ENCODE data around the gene PCNX2.

PCNX2 gene

DNA sequence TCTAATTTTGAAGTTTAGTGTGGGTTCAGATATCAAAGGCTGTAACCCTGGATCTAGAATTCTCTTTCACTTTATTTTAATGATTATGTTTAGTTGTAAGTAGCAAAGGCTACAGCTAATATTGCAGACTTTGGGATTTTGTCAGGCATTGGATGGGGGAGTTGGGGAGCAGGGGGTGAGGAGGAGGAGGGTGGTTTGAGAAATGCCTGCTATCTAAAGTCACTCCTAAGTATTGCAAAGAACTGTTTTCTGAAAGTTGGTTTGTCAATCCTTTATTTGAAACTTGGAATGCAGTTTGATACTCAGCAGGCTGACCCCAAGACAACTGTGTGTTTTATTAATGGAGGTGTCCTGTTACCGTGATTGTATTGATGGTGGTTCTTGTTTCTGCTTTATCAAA lies 343.9 kb downstream of the PCNX2 start:
- DNase-seq (ENCODE audit: insufficient read length, low spot score) (no peak), FAIRE-seq (no peak)
- no peak for TF ChIP-seq POLR2A (IDR thresholded peaks at IDR 0.05; ENCODE audit: low read depth, low read length)

DNA sequence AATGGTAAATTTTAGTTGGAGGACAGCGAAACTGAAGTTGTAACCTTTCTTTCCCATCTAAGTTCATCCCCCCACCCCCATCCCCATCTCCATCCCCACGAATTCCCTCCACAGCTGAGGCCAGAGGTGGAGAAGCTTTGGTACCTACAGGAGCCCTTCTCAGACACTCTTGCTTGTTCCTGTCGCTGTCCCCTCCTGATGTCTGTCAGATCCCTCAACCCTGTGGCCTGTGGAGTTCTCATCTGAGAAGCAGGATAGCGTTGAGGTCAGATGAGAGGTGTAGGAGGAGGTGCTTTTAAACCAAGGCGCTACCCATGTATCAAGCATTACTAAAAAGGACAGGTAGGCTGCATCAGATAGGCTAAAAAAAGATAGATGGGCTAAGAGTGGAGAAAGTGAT lies 344.3 kb downstream of the PCNX2 start:
- no peak for TF ChIP-seq POLR2A (IDR thresholded peaks at IDR 0.05; ENCODE audit: low read depth, low read length)
- no peak for FAIRE-seq
- DNase-seq (ENCODE audit: insufficient read length, low spot score) = peak; percentile 15

DNA sequence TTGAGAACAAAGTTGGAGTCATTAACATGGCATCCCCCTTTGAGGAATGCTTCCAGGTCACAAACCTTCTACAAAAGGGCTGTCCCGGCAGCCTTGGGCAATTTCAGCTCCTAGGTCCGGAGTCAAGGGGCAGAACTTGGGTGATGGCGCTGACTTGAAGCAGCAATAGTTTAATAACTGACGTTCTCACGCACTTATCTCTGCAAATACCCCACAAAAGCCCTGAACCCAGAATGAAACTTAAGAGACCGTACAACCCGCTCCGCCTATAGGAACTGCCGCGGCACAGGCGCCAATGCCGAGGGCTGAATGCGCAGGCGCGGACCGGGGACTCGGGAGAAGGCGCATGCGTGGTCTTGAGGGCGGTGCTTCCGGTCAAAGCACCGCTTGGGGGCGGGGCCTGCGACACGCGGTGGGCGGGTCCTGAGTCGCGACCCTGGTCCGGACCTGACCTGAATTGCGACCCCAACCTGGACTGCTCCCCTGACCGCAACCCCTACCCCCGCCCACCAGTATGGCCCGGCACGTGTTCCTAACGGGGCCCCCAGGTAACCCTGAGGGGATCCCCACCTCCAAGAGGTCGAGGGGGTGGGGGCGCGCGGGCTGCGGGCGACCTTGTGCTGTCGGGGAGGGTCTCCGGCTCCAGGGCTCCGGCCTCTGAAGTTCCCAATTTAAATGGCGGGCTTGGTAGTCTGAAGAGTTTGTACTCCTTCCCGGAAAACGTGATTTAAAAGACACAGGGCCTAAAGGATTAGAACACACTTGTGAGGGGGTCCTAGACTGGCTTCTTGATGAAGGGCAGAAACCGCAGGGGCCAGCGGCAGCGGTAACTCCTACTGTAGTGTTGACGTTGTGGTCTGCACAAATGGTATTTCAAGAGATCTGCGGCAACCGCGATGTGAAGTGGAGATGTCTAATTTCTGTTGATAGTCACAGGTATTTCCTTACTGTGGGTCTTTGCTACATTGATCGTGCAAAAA lies 345.0 kb downstream of the PCNX2 start, which contains the start of gene NTPCR:
TSS of gene NTPCR (plus strand) at position 415 of the 980 bp plus-strand sequence. CDS start at position 515, 100 bp downstream.
- DNase-seq (ENCODE audit: insufficient read length, low spot score) (peak; percentile 84), FAIRE-seq (peak; percentile 41)
- TF ChIP-seq POLR2A (IDR thresholded peaks at IDR 0.05; ENCODE audit: low read depth, low read length) = peak; percentile 73

DNA sequence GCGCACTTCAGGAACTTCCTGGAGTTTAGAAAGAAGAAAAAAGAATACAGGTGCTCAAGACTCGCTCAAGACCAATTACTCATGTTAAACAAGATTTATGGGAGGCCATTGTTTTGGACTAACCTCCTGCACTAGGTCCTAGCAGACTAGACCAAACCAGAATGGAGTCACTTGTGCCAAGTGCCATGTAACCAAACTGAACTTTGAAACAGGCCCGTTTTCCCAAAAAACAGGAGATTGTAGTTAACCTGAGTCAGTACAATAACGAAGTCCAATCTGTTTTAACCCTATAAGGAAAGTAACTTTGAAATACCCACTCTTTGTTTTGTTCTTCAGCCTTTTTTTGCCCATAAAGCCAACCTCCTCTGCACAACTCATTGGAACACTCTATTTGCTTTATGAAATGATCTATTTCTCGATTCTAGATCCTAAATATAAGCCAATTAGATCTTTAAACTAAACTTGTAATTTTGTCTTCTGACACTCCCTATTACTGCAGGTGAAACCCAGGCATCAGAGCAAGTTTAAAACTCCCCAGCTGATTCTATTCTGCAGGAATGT lies 345.8 kb downstream of the PCNX2 start:
- FAIRE-seq (no peak), DNase-seq (ENCODE audit: insufficient read length, low spot score) (no peak)
- no peak for TF ChIP-seq POLR2A (IDR thresholded peaks at IDR 0.05; ENCODE audit: low read depth, low read length)

DNA sequence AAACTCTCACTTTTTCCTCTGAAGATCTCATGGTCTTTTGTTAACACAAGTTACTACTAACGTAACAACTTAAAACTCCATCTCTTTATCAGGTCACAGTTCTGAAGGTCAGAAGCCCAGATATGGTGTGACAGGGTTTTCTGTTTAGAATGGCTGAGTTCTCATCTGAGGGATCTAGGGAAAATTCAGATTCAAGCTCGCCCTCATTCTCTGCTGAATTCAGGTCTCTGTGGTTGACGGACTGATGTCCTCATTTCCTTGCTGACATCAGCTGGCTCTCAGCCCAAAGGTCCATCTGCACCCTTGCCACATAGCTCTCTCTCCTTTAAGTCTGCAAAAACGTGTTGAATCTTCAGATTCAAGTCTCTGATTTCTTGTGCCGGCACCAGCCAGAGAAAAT lies 351.2 kb downstream of the PCNX2 start:
- DNase-seq (ENCODE audit: insufficient read length, low spot score) = no peak
- TF ChIP-seq POLR2A (IDR thresholded peaks at IDR 0.05; ENCODE audit: low read depth, low read length) = no peak
- no peak for FAIRE-seq

DNA sequence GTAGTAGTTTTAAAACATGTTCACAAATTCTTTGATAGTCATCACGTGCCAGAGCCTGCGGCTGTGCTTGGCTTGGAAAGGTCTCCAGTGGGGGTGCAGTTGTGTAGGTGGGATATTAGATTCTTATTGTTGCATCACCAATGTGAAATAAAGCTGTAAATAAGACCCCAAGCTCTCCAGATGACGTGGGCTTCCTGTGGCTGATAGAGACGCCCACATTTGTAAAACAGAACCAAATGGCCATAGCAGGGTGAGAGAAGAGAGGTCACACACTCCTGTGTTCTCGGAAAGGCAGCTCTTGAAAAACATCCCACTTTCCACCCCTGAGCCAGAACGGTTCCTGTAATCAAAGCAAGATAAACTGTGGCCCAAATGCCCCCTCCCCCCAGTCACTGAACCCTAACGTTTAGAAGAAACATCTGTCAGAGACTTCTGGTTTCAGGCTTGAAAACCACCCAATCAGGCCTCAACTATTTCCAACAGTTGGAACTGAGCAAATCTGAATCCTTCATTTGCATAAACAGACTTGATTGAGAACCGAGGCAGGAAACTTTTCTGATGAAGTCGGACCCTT lies 351.8 kb downstream of the PCNX2 start:
- FAIRE-seq (no peak), DNase-seq (ENCODE audit: insufficient read length, low spot score) (no peak)
- TF ChIP-seq POLR2A (IDR thresholded peaks at IDR 0.05; ENCODE audit: low read depth, low read length) = no peak

DNA sequence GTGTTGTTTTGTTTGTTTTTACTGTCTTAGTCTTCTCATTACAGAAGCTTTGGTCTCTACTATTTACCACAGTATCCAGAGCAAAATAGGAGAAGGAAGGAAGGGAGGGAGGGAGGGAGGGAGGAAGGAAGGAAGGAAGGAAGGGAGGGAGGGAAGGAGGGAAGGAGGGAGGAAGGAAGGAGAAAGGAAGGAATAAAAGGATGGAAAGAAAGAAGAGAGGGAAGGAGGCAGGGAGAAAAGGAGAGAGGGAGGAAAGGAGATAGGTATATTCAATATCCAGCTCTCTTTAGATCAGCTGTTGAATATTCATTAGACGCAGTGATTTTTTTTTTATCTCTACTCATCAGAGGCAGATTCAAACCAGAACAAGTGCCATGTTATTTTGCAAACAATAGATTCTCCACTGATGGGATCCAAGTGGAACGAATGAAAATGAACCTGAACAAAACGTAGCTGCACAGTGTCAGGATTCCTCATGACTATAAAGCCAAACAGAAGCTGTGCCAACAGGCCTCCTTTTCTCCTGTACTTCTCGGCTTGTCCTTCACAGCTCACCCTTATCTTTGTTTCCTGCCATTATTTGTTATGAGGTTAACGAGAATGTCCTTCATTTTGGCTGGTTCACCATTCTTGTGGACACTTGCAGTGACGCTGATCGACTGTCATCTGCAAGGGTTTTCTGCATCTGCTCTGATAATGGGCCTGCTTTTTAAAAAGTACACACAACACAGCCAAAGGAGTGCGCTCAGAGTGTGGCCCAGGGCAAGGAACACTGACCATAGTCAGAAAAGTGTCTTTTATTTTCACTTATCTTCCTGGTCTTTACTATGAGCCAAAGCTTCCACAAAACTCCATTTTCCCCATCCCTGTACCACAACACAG lies 352.9 kb downstream of the PCNX2 start:
- TF ChIP-seq POLR2A (IDR thresholded peaks at IDR 0.05; ENCODE audit: low read depth, low read length) = no peak
- DNase-seq (ENCODE audit: insufficient read length, low spot score) (no peak), FAIRE-seq (no peak)

DNA sequence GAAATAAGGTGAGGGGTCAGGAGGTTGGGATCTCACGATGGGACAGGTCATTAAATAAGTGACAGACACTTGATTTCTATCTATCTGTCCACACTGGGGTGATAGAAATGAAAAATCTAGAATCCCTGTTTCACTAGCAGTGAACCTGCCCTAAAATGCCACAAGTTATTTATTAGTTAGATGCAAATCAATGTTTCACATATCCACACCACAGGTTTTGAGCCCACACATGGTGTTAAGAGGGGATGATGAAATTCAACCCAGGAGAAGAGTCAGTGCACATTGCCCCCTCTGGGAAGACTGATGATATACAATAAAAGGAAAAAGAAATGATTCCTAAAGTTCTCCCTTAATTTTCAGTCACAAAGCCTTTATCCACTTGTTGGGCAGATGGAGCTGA lies 355.3 kb downstream of the PCNX2 start:
- no peak for FAIRE-seq
- DNase-seq (ENCODE audit: insufficient read length, low spot score) = no peak

DNA sequence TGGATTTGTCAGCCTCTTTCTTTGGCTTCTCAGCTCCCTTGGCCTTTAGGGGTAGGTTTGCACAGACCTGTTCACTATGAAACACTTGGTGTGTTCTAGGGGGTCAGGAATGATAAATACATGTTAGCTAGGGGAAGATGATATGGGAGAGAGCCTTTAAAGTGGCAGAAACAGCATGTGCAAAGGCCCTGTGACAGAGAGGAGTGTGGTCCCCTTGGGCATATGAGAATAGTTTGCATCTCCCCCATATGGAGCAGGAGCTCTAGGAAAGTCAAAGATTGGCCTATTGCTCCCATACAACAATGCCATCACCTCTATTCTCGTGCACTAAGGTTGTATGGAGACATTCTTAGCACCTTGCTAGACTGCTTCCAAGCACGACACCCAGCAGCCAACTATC lies 355.8 kb downstream of the PCNX2 start:
- TF ChIP-seq POLR2A (IDR thresholded peaks at IDR 0.05; ENCODE audit: low read depth, low read length) = no peak
- DNase-seq (ENCODE audit: insufficient read length, low spot score) (no peak), FAIRE-seq (no peak)

More for the DNA sequence above, 355.3 kb downstream of the PCNX2 start:
- no peak for TF ChIP-seq POLR2A (IDR thresholded peaks at IDR 0.05; ENCODE audit: low read depth, low read length)

DNA sequence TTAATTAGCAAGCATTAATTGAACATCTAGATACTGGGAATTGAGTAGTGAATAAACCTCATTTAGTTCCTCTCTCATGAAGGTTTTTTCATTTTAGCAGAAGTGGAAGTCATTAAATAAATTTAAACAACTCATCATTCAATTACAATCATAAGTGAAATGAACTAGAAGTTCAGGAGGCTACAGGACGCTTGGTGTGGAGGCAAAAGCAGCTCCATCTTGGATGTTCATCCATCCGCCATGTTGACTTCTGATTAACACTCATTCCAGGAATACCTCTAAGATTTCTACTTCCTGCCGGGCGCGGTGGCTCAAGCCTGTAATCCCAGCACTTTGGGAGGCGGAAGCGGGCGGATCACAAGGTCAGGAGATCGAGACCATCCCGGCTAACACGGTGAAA lies 356.6 kb downstream of the PCNX2 start:
- FAIRE-seq (no peak), DNase-seq (ENCODE audit: insufficient read length, low spot score) (no peak)
- no peak for TF ChIP-seq POLR2A (IDR thresholded peaks at IDR 0.05; ENCODE audit: low read depth, low read length)

DNA sequence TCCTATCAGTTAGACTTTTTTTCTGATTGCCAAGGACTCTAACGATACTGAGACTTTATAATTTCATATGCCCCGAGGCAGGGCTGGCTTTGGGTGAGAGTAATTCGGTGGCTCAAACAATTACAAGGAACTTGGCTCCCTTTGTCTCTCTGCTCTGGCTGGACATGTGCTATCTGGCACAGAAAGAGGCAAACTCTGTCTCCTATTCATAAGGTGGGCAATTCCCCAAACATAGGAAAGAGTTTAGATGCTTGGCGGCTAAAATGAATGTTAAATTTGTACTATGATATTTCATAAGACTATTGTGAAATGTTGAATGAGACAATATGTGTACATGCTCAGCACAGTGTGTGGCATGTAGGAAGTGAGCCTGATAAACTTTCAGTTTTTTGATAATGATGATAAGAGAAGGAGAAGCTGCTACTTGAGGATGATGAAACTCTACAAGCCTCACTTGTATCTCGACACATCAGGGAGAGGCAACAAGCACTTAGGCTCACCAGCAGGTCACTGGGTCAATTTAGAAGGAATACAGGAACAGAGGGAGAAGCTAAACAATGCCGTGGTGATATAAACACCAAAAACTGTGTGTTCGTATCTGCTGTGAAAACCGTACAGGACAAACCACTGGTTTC lies 357.7 kb downstream of the PCNX2 start:
- FAIRE-seq (no peak), DNase-seq (ENCODE audit: insufficient read length, low spot score) (no peak)
- no peak for TF ChIP-seq POLR2A (IDR thresholded peaks at IDR 0.05; ENCODE audit: low read depth, low read length)

DNA sequence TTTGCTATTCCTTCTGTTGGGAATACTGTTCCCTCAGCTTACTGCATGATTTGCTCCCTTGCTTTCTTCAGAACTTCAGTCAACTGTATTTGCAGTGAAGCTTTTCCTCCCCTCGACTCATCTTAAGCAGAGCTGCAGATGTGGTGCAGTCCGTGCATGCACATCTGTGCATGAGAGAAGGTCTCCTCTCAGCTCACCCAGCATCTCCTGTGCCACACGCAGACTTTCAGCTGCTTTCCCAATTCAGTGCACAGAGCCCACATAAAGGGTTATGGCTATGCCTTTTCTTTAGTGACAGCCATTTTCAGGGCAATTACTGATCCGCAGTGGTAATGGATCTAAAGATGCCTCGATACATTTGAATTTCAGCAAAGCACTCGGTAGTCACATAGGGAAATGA lies 358.6 kb downstream of the PCNX2 start:
- no peak for DNase-seq (ENCODE audit: insufficient read length, low spot score)
- TF ChIP-seq POLR2A (IDR thresholded peaks at IDR 0.05; ENCODE audit: low read depth, low read length) = no peak
- FAIRE-seq = no peak
